Common myeloid progenitor, CD34-positive (primary cell): ENCODE measurements around the gene PERCC1.
A peak's percentile ranks its signal among the peaks of the same experiment; 100 is the strongest.

Source experiments
- CTCF ChIA-PET: fragments of 350-600 bp; sonication (Branson Sonifier 250); formaldehyde crosslinking; loops from one replicate; lab custom pipeline; 2021; ENCODE audit warnings: antibody characterized with exemption; lab: Charles Lee
- POLR2A ChIA-PET: fragments of 350-600 bp; sonication (Branson Sonifier 250); formaldehyde crosslinking; loops from one replicate; lab custom pipeline; 2021; ENCODE audit warnings: antibody characterized with exemption; lab: Charles Lee
- DNase-seq, 3 donors: peaks; one replicate each; pipeline versions ENCODE4 v3.0.0 to v3.0.0-alpha.2; 2013
- H3K27ac ChIP-seq, 2 experiments: 1 replicate in 1 of 2; 2 replicates in 1 of 2; pipeline ENCODE4 v1.7.0; 2013; ENCODE audit warnings: inconsistent platforms in 2 of 2, low read length in 2 of 2, mild to moderate bottlenecking in 2 of 2, low read depth in 1 of 2, moderate library complexity in 1 of 2; ENCODE audit not compliant: severe bottlenecking in 2 of 2, insufficient read depth in 1 of 2, poor library complexity in 1 of 2
- H3K27me3 ChIP-seq, 5 experiments: replicated peaks in 2 of 5; 1 replicate in 3 of 5; 2 replicates in 2 of 5; pipeline versions ENCODE4 v1.6.1 to v1.7.0; 2013; ENCODE audit warnings: low read length in 4 of 5, mild to moderate bottlenecking in 2 of 5, moderate library complexity in 2 of 5, inconsistent platforms in 1 of 5; ENCODE audit not compliant: insufficient read depth in 5 of 5, control insufficient read depth in 4 of 5
- H3K36me3 ChIP-seq, 4 experiments: 1 replicate in 2 of 4; 2 replicates in 2 of 4; pipeline versions ENCODE4 v1.6.1 to v1.7.0; 2013; ENCODE audit warnings: low read length in 3 of 4, control low read depth in 1 of 4, mild to moderate bottlenecking in 1 of 4; ENCODE audit not compliant: control insufficient read depth in 4 of 4, insufficient read depth in 4 of 4
- H3K4me1 ChIP-seq, 4 experiments: 1 replicate in 3 of 4; 2 replicates in 1 of 4; pipeline versions ENCODE4 v1.6.1 to v1.7.1; 2013; ENCODE audit warnings: low read length in 3 of 4, mild to moderate bottlenecking in 3 of 4, control low read depth in 1 of 4, inconsistent platforms in 1 of 4, moderate library complexity in 1 of 4; ENCODE audit not compliant: control insufficient read depth in 4 of 4, insufficient read depth in 4 of 4; ENCODE audit errors: control extremely low read depth in 1 of 4
- H3K4me3 ChIP-seq, 7 experiments: 1 replicate in 4 of 7; 2 replicates in 3 of 7; pipeline versions ENCODE4 v1.5.1 to v1.7.0; 2013; ENCODE audit warnings: mild to moderate bottlenecking in 7 of 7, low read length in 6 of 7, moderate library complexity in 6 of 7, inconsistent platforms in 2 of 7, low read depth in 2 of 7, control low read depth in 1 of 7; ENCODE audit not compliant: insufficient read depth in 4 of 7, control insufficient read depth in 1 of 7; ENCODE audit errors: extremely low read depth in 1 of 7
- H3K9me3 ChIP-seq, 5 experiments: 1 replicate in 4 of 5; 2 replicates in 1 of 5; pipeline versions ENCODE4 v1.6.1 to v1.7.1; 2013; ENCODE audit warnings: low read length in 4 of 5, mild to moderate bottlenecking in 2 of 5, inconsistent platforms in 1 of 5, low read depth in 1 of 5, moderate library complexity in 1 of 5; ENCODE audit not compliant: control insufficient read depth in 4 of 5, insufficient read depth in 2 of 5; ENCODE audit errors: control extremely low read depth in 1 of 5
- WGBS: methylation state at CpG from one replicate; pipeline ENCODE4 v1.1.5; 2013; ENCODE audit not compliant: insufficient coverage; 5-methylcytosine and 5-hydroxymethylcytosine counted together

The PERCC1 gene

DNA sequence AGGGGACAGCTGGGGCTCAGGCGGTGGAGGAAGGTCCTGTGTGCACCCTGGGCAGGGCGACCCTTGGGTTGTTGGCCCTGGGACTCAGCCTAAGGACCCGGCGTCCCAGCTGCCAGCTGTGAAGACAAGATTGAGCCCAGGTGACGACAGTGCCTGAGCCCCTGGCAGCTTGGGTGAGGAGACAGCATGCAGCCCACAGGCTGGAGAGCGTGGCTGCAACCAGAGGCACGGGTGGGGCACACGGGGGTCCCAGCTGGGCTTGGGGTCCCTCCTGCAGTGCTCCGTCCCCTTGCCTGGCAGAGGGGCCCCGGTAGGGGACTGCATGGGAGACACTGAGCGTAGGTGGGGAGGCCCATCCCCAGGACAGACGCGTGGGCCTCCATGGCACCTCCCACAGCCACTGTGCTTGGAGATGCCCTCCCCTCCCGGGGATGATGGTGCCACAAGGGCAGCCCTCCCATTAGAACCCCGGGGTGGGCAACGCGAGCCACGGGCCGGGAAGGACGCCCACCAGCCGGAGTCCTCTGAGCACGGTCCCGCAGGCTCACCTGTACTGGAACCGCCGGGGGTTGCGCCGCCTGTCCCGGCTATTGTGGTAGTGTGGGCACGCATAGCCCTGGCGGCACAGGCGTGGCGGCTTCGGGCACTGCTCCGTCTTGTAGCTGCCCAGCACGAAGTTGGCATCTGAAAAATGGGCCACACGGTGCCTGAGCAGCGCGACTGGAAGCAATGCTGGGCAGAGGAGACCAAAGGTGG is 31.9 kb upstream of the PERCC1 start:
- H3K27ac ChIP-seq: no peak overlapping the region
- no peak for DNase-seq
- no peaks in the 10 kb centered on the region for H3K4me1 ChIP-seq
- H3K27me3 ChIP-seq: no peaks in the 10 kb centered on the region
- POLR2A ChIA-PET: no interaction called here
- peaks cover 14 to 82% (median 45%) of the 10 kb centered on the region in 4 experiments for H3K36me3 ChIP-seq
- H3K4me3 ChIP-seq: no peak overlapping the region
- H3K9me3 ChIP-seq: no peaks in the 10 kb centered on the region
- CTCF ChIA-PET: interaction anchor here (0.8 to 0.9 kb wide), 2 partner anchors 45 to 65 kb away, joined by 3 read pairs; no protein-coding TSS in a partner anchor
- 99% methylated on average over 37 of the region's 38 CpGs for WGBS

DNA sequence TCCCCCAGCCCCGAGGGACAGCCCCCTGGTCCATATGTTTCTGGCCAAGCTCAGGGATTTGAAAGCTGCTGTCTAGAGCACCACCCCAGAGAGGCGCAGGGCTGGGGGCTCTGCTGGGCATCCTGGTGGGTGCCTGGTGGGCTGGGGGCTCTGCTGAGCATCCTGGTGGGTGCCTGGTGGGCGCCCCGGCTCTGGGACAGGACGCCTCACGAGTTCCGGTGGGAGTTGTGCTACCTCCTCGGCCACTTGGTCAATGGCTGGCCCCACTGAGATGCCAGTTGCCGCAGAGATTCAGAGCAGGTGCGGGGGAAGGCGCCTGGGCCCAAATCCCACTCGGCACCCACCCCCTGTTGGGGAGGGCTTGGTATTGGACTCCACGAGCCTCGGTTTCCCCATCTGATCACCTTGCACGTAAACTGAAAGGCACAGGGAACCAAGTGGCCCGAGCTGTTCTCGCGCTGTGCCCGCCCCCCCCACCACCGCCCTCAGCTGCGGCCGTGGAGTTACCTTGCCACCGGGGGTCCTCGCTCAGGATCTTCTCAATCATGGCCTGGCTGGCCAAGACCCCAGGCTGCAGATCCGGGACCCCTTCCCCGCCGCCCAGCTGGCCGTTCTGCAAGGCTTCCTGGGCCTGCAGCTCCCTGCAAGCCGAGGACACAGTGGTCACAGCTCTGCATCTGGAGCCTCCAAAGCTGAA is 29.7 kb upstream of the PERCC1 start:
- Histone ChIP-seq H3K27ac (no peak overlapping the region), H3K4me1 (no peaks in the 10 kb centered on the region), H3K27me3 (no peaks in the 10 kb centered on the region), H3K4me3 (no peak overlapping the region), H3K36me3 (peaks cover 14 to 82% (median 42%) of the 10 kb centered on the region in 4 experiments), H3K9me3 (no peaks in the 10 kb centered on the region)
- CTCF ChIA-PET: interaction anchor here (1.0 kb wide), 1 partner anchor 11 kb away, joined by 3 read pairs; no protein-coding TSS in a partner anchor
- POLR2A ChIA-PET: no interaction called here
- 91% methylated on average over 21 of the region's 29 CpGs for WGBS
- no peak for DNase-seq

DNA sequence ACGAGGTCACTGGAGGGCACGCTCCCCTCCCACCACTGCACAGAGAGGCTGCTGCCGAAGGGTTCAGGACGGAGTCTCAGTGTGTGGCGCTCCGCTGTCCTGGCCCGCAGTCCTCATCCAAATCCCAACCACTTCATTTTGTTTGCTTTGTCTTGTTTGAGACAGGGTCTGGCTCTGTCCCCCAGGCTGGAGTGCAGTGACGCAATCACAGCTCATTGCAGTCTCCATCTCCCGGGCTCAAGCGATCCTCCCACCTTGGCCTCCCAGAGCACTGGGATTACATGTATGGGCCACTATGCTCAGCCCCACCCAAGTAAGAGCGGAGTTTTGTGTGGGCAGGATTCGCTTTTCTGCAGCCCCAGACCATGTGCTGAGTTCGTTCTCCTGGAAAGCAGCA is 29.1 kb upstream of the PERCC1 start:
- no peak overlapping the region for H3K27ac ChIP-seq
- CTCF ChIA-PET: interaction anchor here (1.0 kb wide), 1 partner anchor 12 kb away, joined by 3 read pairs; no protein-coding TSS in a partner anchor
- no peaks in the 10 kb centered on the region for H3K4me1 ChIP-seq
- no peaks in the 10 kb centered on the region for H3K9me3 ChIP-seq
- WGBS: over 99% methylated on average over 13 of the region's 13 CpGs
- no peaks in the 10 kb centered on the region for H3K27me3 ChIP-seq
- H3K36me3 ChIP-seq: peaks cover 13 to 81% (median 42%) of the 10 kb centered on the region in 4 experiments
- POLR2A ChIA-PET: no interaction called here
- no peak overlapping the region for H3K4me3 ChIP-seq
- DNase-seq: no peak

DNA sequence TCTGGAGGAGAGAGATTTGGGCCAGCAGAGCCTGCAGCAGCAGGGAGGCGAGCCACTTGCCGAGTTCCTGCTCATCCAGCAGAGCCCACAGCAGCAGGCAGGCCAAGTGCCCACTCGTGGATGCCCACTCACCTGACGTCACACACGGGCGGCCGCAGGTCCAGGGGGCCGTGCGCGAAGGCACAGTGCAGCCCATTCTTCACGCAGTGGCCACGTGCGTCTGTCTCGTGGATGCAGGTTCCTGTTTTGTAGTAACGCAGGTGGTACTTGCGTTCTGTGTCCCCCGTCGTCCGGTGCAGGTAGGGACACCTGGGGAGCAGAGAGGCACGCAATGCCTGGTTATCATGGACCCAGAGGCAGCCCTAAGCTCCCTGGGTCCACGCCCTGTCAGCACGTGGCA is 27.8 kb upstream of the PERCC1 start:
- H3K27me3 ChIP-seq: no peaks in the 10 kb centered on the region
- 95% methylated on average over 22 of the region's 22 CpGs for WGBS
- no peaks in the 10 kb centered on the region for H3K9me3 ChIP-seq
- POLR2A ChIA-PET: no interaction called here
- no peak for DNase-seq
- no peak overlapping the region for H3K4me3 ChIP-seq
- CTCF ChIA-PET: interaction anchor here (0.9 kb wide), 1 partner anchor 39 kb away, joined by 3 read pairs; no protein-coding TSS in a partner anchor
- peaks cover 10 to 78% (median 39%) of the 10 kb centered on the region in 4 experiments for H3K36me3 ChIP-seq
- peaks cover 0 to 5% (median 5%) of the 10 kb centered on the region in 4 experiments for H3K4me1 ChIP-seq
- no peak overlapping the region for H3K27ac ChIP-seq

DNA sequence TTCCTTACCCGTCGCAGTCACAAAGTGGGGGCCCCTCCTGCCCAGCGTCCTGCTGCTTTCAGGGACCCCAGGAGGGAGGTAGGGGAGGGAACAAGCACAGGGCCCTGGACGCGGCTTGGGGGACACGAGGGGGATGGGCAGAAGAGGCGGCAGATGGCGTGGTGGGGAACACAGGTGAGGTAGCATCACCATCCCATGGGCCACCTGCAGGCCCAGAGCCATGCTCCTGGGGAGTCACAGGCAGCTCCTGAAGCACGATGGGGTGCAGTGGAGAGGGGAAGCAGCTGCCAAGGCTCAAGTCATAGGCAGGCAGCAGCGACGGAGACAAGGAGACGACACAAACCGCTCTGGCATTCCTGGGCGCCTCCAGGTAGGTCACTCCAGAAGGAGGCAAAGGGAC is 27.1 kb upstream of the PERCC1 start:
- H3K27ac ChIP-seq: no peak overlapping the region
- H3K36me3 ChIP-seq: peaks cover 10 to 71% (median 34%) of the 10 kb centered on the region in 4 experiments
- DNase-seq: no peak
- H3K27me3 ChIP-seq: no peaks in the 10 kb centered on the region
- ChIA-PET POLR2A (no interaction called here), CTCF (interaction anchor here (0.9 to 1.0 kb wide), 2 partner anchors 17 to 40 kb away, joined by 3 read pairs; partner anchors contain the start of gene UQCC4)
- H3K4me1 ChIP-seq: peaks cover 0 to 12% (median 10%) of the 10 kb centered on the region in 4 experiments
- no peak overlapping the region for H3K4me3 ChIP-seq
- 97% methylated on average over 12 of the region's 14 CpGs for WGBS
- H3K9me3 ChIP-seq: no peaks in the 10 kb centered on the region

DNA sequence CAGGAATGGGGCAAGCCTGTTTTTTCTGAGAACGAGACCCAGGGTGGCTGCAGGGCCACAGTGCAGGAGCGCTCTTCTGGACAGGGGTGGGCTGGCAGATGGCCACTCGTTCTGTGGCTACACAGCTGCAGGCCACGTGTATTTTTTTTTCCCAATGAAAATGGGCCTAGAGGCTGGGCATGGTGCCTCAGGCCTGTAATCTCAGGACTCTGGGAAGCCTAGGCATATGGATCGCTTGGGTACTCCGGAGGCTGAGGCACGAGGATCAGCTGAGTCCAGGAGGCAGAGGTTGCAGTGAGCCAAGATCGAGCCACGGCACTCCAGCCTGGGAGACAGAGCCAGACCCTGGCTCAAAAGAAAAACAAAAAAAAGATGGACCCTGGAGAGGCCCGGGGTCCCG is 23.1 kb upstream of the PERCC1 start:
- H3K36me3 ChIP-seq: peaks cover 6 to 49% (median 13%) of the 10 kb centered on the region in 4 experiments
- no peak overlapping the region for H3K27ac ChIP-seq
- H3K4me3 ChIP-seq: peak overlapping the region in 3 of 7 experiments; percentile 63 to 81 (median 68)
- peaks cover 0 to 12% (median 12%) of the 10 kb centered on the region in 4 experiments for H3K4me1 ChIP-seq
- ChIA-PET POLR2A (interaction anchor here (0.6 to 1.6 kb wide), 6 partner anchors 13 to 861 kb away, joined by 3 to 8 read pairs (median 4); partner anchors contain the start of genes NUBP2, SPSB3 and UQCC4), CTCF (interaction anchor here (0.6 kb wide), 1 partner anchor 13 kb away, joined by 3 read pairs; the partner anchor contains the start of gene UQCC4)
- no peaks in the 10 kb centered on the region for H3K9me3 ChIP-seq
- no peak for DNase-seq
- H3K27me3 ChIP-seq: no peaks in the 10 kb centered on the region
- WGBS: 56% methylated on average over 11 of the region's 11 CpGs
